UCSD-AML1 (cell line): ENCODE data around the gene CAPN9.
A peak's percentile ranks its signal among the peaks of the same experiment; 100 is the strongest.
"Not testable (repeated sequence)": the region's sequence is repeated elsewhere in the genome, so short reads cannot be mapped to it uniquely, and the experiment has no call there.

Experiments
- DNase-seq: peaks from one replicate; lab custom pipeline; 2025; ENCODE audit not compliant: unreplicated experiment; lab: John Stamatoyannopoulos, UW

CAPN9 gene, protein sequence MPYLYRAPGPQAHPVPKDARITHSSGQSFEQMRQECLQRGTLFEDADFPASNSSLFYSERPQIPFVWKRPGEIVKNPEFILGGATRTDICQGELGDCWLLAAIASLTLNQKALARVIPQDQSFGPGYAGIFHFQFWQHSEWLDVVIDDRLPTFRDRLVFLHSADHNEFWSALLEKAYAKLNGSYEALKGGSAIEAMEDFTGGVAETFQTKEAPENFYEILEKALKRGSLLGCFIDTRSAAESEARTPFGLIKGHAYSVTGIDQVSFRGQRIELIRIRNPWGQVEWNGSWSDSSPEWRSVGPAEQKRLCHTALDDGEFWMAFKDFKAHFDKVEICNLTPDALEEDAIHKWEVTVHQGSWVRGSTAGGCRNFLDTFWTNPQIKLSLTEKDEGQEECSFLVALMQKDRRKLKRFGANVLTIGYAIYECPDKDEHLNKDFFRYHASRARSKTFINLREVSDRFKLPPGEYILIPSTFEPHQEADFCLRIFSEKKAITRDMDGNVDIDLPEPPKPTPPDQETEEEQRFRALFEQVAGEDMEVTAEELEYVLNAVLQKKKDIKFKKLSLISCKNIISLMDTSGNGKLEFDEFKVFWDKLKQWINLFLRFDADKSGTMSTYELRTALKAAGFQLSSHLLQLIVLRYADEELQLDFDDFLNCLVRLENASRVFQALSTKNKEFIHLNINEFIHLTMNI

GRCh38 chr1:230747127-230747730, at the start of gene CAPN9:
TSS of gene CAPN9 (plus strand) at chr1:230747388. CDS start at chr1:230747497, 109 bp downstream.
- DNase-seq, result no peak

DNA sequence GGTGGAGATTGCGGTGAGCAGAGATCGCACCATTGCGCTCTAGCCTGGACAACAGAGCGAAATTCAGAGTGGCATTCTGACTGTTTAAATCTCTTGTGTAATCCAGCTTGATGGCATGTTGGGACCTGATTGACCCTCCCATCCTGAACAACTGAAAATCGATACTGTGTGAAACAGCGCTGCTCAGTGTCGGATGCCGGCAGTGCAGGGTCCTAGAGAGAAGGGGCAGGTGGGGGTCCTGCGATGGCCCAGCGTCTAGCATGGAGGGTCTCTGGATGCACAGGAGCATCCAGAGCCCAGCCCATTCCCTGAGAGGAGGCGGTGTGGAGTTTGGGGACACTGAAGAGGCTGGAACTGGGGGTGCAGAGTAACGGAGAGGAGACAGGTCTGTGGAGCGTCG, 49.1 kb upstream of the CAPN9 start:
- DNase-seq, result no peak

- not testable (repeated sequence) for DNase-seq
These were observed 48.2 kb upstream of the CAPN9 start for GRCh38 chr1:230698964-230699363.

- no peak for DNase-seq
These were observed 47.5 kb upstream of the CAPN9 start for GRCh38 chr1:230699716-230700115.

DNA sequence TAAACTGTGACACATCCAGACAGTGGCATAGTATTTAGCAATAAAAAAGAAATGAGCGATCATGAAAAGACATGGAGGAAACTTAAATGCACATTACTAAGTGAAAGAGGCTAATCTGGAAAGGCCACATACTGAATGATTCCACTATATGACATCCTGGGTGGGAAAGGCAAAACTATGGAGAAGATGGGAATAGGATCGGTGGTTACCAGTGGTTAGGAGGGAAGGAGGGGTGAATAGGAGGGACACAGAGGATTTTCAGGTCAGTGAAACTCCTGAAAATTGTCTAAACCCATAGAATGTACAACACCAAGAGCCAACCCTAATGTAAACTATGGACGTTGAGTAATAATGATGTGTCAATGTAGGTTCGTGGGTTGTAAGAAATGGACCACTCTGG, 47.1 kb upstream of the CAPN9 start:
- no peak for DNase-seq

DNA sequence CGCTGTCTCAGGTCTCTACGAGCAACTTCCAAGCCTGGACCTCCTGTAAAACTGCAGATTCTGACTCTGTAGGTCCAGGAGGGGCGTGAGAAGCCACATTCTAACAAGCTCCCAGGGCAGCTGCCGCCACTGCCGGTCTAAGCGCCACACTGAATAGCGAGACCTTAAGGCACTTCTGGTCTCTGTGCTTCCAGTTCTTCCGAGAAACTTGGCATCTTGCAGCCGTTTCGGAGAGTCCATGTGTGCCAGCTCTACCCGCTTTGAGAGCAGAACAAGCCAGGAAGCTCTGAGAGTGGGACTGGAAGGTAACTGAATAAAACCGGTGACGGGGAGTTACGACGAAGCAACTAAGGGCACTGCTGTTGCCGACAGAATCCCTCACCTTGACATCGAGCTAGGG, 45.8 kb upstream of the CAPN9 start:
- DNase-seq, result no peak

GRCh38 chr1:230701895-230702768, 45.1 kb upstream of the CAPN9 start:
- DNase-seq, result no peak

DNA sequence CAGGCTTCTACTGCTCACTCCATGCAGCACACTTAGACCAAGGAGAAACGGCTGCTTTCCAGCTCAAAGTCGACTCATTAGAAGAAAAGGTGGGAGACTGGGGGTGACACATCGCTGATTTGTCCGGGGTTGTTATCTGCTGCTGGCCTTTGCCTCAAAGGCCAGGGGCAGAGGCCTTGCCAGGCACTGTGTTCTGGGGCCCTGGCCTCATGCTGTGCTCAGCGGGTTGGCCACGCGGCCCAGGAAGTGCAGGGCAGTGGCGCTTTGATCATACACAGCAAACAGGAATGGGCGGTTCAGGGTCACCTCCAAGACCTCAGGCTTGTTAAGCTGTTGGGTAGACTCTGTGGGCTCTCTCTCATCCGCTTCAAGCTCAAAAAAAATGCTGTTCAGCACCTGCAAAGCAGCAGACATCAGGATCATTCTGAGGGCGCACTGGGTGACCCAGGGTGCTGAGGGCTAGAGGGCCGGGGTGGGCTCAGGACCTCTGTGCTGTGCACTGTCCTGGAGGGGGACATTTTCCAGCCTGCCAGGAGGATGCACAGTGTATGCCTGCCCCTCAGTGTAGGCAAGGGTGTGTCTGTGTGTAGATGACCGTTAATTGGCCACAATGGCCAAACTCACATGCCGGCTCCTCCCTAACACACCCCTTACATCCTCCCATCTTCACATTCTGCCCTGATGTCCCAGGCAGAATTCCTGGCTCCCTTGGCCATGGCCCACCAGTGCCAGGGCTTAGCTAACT, 44.1 kb upstream of the CAPN9 start:
- no peak for DNase-seq

DNA sequence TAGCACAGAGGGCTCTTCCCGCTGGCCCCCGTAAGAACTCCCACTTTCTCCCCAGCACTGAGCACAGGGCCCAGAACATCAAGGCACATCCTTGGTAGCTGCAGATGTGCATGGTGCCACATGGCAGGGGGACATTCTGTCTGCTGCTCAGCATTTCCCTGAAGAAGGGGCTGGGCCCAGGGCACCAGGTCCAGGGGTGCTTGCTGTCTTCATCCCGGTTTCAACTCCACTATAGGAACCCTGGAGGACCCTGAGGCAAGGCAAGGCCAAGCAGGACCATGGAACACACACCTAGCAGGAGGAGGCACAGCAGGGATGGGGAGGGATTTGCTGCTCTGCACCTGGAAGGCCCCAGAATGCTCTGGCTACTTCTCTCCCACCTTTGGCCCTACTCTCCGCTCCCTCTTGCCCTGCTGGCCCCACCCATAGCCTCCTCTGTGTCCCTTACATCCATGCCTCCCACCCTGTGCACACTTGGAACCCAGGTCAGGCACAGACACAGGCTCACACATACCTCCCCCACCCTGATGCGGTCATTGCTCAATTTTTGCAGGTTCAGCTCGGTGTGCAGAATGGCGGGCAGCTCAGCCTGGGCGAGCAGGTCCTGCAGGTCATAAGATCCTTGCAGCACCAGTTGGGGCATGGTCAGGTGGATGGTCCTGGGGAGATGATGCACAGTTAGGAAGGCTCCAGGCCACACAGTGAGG, 43.4 kb upstream of the CAPN9 start:
- no peak for DNase-seq

DNA sequence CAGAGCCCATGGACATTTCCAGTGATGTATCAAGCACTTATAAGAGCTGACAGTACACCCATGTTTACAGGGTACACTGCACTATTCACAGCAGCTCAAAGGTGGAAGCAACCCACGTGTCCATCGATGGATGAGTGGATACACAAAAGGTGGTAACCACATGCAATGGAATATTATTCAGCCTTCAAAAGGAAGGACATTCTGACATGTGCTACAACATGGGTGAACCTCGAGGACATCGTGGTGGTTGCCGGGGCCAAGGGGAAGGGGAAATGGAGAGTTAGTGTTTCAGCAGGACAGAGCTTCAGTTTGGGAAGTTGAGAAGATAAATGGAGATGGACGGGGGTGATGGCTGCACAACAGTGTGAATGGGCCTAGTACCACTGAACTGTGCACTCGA, 42.4 kb upstream of the CAPN9 start:
- DNase-seq, result no peak

- DNase-seq, result no peak
These were observed 41.7 kb upstream of the CAPN9 start for GRCh38 chr1:230705289-230706019.

DNA sequence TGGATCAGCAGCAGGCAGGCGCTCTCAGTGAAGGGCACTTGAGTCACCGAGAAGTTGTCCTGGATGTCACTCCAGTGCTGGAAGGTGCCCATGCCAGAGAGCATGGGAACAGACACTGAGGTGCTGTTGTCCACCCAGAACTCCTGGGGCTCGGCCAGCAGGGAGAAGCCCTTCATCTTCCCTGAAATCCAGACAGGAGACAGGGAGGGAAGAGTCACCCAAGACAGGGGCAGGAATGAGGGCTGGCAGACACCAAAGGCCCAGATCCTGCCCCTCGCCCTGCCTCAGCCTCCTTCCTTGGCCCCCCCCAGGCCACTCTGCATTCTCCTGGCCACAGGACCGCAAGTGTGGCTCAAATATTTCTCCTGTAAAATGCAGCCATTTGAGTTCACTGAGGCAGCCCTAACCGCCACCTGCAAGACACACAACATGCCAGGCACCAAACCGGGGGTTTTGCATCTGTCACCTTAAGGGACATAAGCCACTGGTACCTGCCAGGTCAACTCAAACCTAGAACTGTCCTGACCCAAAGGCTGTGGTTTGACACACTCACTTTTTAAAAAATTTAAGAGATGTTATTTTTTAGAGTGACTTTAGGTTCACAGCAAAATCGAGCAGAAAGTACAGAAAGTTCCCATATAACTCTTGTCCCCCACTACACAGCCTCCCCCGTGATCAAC, 41.0 kb upstream of the CAPN9 start:
- DNase-seq, result no peak

GRCh38 chr1:230706887-230707731, 40.1 kb upstream of the CAPN9 start:
- DNase-seq, result no peak

DNA sequence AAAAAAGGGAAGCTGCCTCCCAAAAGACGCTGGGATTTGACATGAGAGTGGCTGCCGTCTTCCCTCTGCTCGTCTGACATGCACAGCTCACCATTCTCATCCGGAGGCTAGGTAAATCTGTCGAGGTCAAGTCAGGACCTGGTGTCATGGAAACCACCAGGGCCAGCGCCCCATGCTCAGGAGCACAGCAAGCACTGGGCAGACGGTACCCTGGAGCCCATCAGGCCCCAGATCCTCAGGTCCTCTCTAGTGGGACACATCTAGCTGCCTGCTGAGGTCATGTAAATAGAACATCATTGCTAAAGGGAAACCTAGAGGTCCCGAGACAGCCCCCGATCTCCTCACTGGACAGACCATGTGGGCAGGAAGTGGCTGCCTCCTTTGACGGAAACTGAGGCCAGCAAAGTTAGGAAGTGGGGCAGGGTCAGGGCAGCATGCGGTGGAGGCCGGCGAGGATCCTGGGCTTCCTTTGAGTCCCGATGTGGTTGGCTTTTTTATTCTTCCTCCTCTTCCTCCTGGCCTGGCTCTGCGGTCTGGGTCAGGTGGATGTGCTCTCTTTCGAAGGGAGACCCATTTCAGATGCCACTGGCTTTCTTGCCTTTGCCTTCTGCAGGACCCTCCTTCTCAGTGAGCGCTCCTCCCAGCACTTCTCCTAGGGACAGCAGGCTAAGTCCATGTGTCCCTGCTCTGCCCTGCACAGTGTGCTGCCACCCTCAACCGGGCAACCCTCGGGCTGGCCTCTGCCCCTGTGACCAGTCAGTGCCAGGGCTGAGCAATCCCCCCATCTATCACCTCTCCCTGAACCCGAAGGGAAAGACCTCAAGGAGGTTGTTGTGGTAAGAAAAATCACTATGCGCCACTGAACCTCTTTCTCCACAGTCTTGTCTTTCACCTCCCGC, 39.2 kb upstream of the CAPN9 start:
- peak; percentile 74 for DNase-seq

- no peak for DNase-seq
These were observed 38.3 kb upstream of the CAPN9 start for GRCh38 chr1:230708631-230709580.
